NK-92 (cell line): Measurements from ENCODE around the gene PCSK2.

Experiments used
- DNase-seq: peaks from one replicate; lab custom pipeline; 2025; ENCODE audit not compliant: unreplicated experiment; lab: John Stamatoyannopoulos, UW

The PCSK2 gene

GRCh38 chr20:17391127-17391771 lies 164.4 kb downstream of the PCSK2 start:
- DNase-seq: no peak

- DNase-seq: no peak
Measured at GRCh38 chr20:17394411-17394810, 167.6 kb downstream of the PCSK2 start.

GRCh38 chr20:17395729-17396128 lies 168.9 kb downstream of the PCSK2 start:
- DNase-seq: no peak

GRCh38 chr20:17399303-17399985 lies 172.6 kb downstream of the PCSK2 start:
- DNase-seq: no peak

GRCh38 chr20:17403461-17403860 lies 176.6 kb downstream of the PCSK2 start:
- DNase-seq: no peak

- DNase-seq: no peak
Measured at GRCh38 chr20:17406051-17406590, 179.3 kb downstream of the PCSK2 start.

- no peak for DNase-seq
Measured at GRCh38 chr20:17407550-17407949, 180.7 kb downstream of the PCSK2 start.

GRCh38 chr20:17417225-17417624 lies 190.4 kb downstream of the PCSK2 start:
- no peak for DNase-seq

- DNase-seq: no peak
Measured at GRCh38 chr20:17418737-17419136, 191.9 kb downstream of the PCSK2 start.

- no peak for DNase-seq
Measured at GRCh38 chr20:17419479-17420041, 192.7 kb downstream of the PCSK2 start.

GRCh38 chr20:17421493-17421892 lies 194.7 kb downstream of the PCSK2 start:
- no peak for DNase-seq

- no peak for DNase-seq
Measured at GRCh38 chr20:17423782-17424181, 196.9 kb downstream of the PCSK2 start.

GRCh38 chr20:17427638-17428037 lies 200.8 kb downstream of the PCSK2 start:
- no peak for DNase-seq

- no peak for DNase-seq
Measured at GRCh38 chr20:17430125-17430950, 203.5 kb downstream of the PCSK2 start.

- no peak for DNase-seq
Measured at GRCh38 chr20:17431621-17432364, 205.0 kb downstream of the PCSK2 start.

- DNase-seq: no peak
Measured at GRCh38 chr20:17436664-17437063, 209.8 kb downstream of the PCSK2 start.

GRCh38 chr20:17437251-17437650 lies 210.4 kb downstream of the PCSK2 start:
- no peak for DNase-seq

GRCh38 chr20:17438436-17439039 lies 211.7 kb downstream of the PCSK2 start:
- DNase-seq: no peak

- no peak for DNase-seq
Measured at GRCh38 chr20:17439616-17440296, 212.9 kb downstream of the PCSK2 start.

- DNase-seq: no peak
Measured at GRCh38 chr20:17441745-17442144, 214.9 kb downstream of the PCSK2 start.
